GM12891 (cell line): ENCODE data around the gene FHIT.

Source experiments
- PAX5 ChIP-seq: IDR thresholded peaks from 2 replicates; pipeline ENCODE4 v1.6.1; 2011; ENCODE audit warnings: low read length, moderate library complexity, mild to moderate bottlenecking; ENCODE audit not compliant: insufficient read depth, severe bottlenecking
- POLR2A ChIP-seq: IDR thresholded peaks from 2 replicates; pipeline ENCODE4 v1.6.1; 2011; ENCODE audit warnings: low read depth, low read length, control low read depth
- POLR2AphosphoS5 ChIP-seq: IDR thresholded peaks from 2 replicates; pipeline ENCODE4 v1.6.1; 2011; ENCODE audit warnings: low read depth, low read length, control low read depth
- POU2F2 ChIP-seq: IDR thresholded peaks from 2 replicates; pipeline ENCODE4 v1.6.1; 2011; ENCODE audit warnings: low read depth, mild to moderate bottlenecking, control low read depth, low read length, moderate library complexity
- SPI1 ChIP-seq: IDR thresholded peaks from 2 replicates; pipeline ENCODE4 v1.6.1; 2011; ENCODE audit warnings: low read depth, low read length, control low read depth
- TAF1 ChIP-seq: IDR thresholded peaks from 2 replicates; pipeline ENCODE4 v1.6.1; 2011; ENCODE audit warnings: low read depth, low read length, control low read depth

DNA sequence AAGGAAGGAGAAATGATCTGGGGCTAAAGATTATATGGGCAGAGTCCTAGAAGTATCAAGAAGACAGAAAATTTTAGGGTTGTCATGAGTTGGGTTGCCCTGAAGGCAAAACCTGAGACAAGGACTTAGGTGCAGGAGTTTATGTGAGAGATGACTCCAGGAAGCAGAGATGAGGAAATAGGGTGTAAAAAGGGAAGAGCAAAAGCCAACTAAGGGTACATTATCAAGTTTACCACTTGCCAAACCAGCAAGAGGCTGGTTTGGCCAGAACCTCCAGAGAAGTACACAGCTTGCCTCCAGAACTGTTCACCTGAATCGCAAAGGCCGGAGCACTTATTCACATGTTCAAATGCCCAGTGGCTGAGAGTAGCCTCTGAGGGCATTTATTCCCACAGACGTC, 116.7 kb downstream of the FHIT start:
- TF ChIP-seq TAF1 (no peak), POLR2A (no peak), POLR2AphosphoS5 (no peak), SPI1 (no peak), PAX5 (no peak), POU2F2 (no peak)
